ENCODE data around the gene SAMSN1.

DNA sequence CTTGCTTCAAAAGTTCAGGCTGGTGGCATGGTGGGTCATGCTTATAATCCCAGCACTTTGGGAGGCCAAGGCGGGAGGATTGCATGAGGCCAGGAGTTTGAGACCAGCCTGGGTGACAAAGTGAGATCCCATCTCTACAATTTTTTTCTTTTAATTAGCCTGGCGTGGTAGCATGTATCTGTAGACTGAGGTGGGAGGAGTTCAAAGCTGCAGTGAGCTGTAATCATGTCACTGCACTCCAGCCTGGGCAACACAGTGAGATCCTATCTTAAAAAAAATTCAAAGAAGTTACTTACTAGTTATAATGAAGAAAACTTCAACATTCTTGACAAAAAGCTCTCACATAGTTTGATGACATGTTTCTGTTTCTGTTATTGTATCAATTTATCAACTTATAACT, 45.2 kb downstream of the SAMSN1 start:
- TF ChIP-seq, protein P1, sequence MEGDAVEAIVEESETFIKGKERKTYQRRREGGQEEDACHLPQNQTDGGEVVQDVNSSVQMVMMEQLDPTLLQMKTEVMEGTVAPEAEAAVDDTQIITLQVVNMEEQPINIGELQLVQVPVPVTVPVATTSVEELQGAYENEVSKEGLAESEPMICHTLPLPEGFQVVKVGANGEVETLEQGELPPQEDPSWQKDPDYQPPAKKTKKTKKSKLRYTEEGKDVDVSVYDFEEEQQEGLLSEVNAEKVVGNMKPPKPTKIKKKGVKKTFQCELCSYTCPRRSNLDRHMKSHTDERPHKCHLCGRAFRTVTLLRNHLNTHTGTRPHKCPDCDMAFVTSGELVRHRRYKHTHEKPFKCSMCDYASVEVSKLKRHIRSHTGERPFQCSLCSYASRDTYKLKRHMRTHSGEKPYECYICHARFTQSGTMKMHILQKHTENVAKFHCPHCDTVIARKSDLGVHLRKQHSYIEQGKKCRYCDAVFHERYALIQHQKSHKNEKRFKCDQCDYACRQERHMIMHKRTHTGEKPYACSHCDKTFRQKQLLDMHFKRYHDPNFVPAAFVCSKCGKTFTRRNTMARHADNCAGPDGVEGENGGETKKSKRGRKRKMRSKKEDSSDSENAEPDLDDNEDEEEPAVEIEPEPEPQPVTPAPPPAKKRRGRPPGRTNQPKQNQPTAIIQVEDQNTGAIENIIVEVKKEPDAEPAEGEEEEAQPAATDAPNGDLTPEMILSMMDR (IDR thresholded peaks at IDR 0.05) = no peak
- TF ChIP-seq, protein P2, sequence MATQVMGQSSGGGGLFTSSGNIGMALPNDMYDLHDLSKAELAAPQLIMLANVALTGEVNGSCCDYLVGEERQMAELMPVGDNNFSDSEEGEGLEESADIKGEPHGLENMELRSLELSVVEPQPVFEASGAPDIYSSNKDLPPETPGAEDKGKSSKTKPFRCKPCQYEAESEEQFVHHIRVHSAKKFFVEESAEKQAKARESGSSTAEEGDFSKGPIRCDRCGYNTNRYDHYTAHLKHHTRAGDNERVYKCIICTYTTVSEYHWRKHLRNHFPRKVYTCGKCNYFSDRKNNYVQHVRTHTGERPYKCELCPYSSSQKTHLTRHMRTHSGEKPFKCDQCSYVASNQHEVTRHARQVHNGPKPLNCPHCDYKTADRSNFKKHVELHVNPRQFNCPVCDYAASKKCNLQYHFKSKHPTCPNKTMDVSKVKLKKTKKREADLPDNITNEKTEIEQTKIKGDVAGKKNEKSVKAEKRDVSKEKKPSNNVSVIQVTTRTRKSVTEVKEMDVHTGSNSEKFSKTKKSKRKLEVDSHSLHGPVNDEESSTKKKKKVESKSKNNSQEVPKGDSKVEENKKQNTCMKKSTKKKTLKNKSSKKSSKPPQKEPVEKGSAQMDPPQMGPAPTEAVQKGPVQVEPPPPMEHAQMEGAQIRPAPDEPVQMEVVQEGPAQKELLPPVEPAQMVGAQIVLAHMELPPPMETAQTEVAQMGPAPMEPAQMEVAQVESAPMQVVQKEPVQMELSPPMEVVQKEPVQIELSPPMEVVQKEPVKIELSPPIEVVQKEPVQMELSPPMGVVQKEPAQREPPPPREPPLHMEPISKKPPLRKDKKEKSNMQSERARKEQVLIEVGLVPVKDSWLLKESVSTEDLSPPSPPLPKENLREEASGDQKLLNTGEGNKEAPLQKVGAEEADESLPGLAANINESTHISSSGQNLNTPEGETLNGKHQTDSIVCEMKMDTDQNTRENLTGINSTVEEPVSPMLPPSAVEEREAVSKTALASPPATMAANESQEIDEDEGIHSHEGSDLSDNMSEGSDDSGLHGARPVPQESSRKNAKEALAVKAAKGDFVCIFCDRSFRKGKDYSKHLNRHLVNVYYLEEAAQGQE (IDR thresholded peaks at IDR 0.05; ENCODE audit: insufficient read depth in 1 of 2, low read depth in 2 of 2, low read length in 1 of 2) = no peak
- TF ChIP-seq POLR2AphosphoS5 (IDR thresholded peaks at IDR 0.05; ENCODE audit: low read depth, low read length) = no peak

Measured in Panc1 (cell line).